ENCODE measurements around the gene RUNX2. TPM values are rescaled to one million over a fixed set of nuclear protein-coding genes. Genes with fewer than 3 reads are reported as not detected.

The RUNX2 gene
- total RNA-seq, 1 donor: 10.4 TPM

DNA sequence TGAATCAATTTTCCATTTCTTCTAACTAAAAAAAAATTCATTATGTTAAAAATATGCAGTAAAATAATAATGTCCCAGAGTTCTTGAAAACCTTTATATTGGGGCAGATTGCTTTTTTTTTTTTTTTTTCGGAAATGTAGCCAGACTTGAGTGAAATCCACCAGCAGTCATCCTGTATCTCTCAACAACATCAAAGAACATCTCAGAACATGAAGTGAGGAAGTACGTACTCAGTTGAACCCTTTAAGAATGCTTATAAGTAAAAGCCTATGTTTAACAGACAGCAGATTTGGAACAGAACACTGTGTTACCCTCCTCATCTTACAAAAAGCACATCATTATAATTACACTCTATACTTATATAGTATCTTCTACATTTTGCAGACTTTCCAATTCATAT lies 100.6 kb downstream of the RUNX2 start:
- Histone ChIP-seq H3K9me3 (ENCODE audit: low read depth, low read length) (no peaks in the 10 kb centered on the region), H3K4me1 (ENCODE audit: insufficient read depth, low read length) (peaks cover 26% of the 10 kb centered on the region), H3K27me3 (ENCODE audit: insufficient read depth, low read length) (no peaks in the 10 kb centered on the region), H3K4me3 (ENCODE audit: low read length) (no peak overlapping the region)

- no peaks in the 10 kb centered on the region for H3K27me3 ChIP-seq (ENCODE audit: insufficient read depth, low read length)
- H3K4me3 ChIP-seq (ENCODE audit: low read length): no peak overlapping the region
- no peaks in the 10 kb centered on the region for H3K9me3 ChIP-seq (ENCODE audit: low read depth, low read length)
- peaks cover 32% of the 10 kb centered on the region for H3K4me1 ChIP-seq (ENCODE audit: insufficient read depth, low read length)
These were observed 102.6 kb downstream of the RUNX2 start for GRCh38 chr6:45430590-45431202.

GRCh38 chr6:45431317-45432065 lies 103.4 kb downstream of the RUNX2 start:
- Histone ChIP-seq H3K4me1 (ENCODE audit: insufficient read depth, low read length) (peaks cover 39% of the 10 kb centered on the region), H3K4me3 (ENCODE audit: low read length) (no peak overlapping the region), H3K9me3 (ENCODE audit: low read depth, low read length) (no peaks in the 10 kb centered on the region), H3K27me3 (ENCODE audit: insufficient read depth, low read length) (no peaks in the 10 kb centered on the region)

GRCh38 chr6:45432977-45433376 lies 104.8 kb downstream of the RUNX2 start:
- H3K4me3 ChIP-seq (ENCODE audit: low read length): no peak overlapping the region
- no peaks in the 10 kb centered on the region for H3K9me3 ChIP-seq (ENCODE audit: low read depth, low read length)
- no peaks in the 10 kb centered on the region for H3K27me3 ChIP-seq (ENCODE audit: insufficient read depth, low read length)
- H3K4me1 ChIP-seq (ENCODE audit: insufficient read depth, low read length): peaks cover 52% of the 10 kb centered on the region

DNA sequence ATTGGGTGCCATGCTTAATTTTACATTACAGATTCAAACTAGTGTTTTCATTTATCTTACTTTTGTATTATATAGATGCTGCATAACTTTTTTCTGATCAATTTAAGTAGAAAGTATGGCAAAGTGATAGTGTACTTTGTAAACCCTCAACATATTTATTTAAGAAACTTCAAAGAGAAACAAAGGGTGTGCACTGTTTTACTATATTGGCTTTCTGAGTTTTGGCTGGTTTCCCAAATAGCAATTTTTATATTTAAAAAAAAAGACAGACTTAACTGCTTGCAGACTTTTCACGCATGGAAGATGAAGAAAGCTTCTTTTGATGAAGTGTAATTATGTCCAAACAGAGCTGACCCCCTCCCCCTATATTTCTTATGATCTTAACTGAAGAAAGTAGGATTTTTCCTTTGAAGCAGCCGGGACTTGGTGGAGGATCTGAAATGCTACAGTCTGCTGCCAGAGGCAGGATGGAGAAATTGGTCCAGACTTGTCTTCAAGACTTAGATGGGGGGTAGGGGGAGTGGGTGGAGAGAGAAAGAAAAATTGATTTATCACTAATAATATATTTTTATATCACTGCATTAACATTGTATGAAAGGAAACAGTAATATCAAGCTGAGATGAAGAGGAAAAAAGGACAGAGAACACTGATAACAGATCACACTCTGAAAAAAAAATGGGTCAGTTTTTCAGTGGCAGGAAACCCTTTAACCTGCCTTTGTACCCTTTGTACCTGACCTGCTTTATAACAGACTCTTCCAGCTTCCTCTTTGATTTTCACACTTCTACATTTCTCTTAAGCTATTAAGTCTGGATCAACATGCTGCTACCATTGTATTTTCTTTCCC lies 105.6 kb downstream of the RUNX2 start:
- H3K4me1 ChIP-seq (ENCODE audit: insufficient read depth, low read length): peaks cover 51% of the 10 kb centered on the region
- H3K27me3 ChIP-seq (ENCODE audit: insufficient read depth, low read length): no peaks in the 10 kb centered on the region
- no peak overlapping the region for H3K4me3 ChIP-seq (ENCODE audit: low read length)
- no peaks in the 10 kb centered on the region for H3K9me3 ChIP-seq (ENCODE audit: low read depth, low read length)

DNA sequence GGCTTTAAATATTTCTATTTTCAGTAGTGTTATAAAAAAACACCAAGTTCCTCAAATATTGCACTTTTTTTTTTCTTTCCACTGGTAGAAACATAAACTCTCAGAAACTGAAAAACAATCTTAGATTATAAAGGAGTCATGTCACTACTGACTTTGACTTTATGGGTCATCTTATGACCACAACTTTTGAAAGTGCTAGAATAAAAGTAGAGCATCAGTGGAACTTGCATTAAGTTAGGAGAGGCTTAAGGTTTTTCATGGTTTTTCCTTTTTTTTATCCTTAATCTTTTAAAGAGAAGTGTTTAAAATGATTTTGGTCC lies 106.2 kb downstream of the RUNX2 start:
- Histone ChIP-seq H3K9me3 (ENCODE audit: low read depth, low read length) (no peaks in the 10 kb centered on the region), H3K27me3 (ENCODE audit: insufficient read depth, low read length) (no peaks in the 10 kb centered on the region), H3K4me1 (ENCODE audit: insufficient read depth, low read length) (peaks cover 57% of the 10 kb centered on the region), H3K4me3 (ENCODE audit: low read length) (no peak overlapping the region)

DNA sequence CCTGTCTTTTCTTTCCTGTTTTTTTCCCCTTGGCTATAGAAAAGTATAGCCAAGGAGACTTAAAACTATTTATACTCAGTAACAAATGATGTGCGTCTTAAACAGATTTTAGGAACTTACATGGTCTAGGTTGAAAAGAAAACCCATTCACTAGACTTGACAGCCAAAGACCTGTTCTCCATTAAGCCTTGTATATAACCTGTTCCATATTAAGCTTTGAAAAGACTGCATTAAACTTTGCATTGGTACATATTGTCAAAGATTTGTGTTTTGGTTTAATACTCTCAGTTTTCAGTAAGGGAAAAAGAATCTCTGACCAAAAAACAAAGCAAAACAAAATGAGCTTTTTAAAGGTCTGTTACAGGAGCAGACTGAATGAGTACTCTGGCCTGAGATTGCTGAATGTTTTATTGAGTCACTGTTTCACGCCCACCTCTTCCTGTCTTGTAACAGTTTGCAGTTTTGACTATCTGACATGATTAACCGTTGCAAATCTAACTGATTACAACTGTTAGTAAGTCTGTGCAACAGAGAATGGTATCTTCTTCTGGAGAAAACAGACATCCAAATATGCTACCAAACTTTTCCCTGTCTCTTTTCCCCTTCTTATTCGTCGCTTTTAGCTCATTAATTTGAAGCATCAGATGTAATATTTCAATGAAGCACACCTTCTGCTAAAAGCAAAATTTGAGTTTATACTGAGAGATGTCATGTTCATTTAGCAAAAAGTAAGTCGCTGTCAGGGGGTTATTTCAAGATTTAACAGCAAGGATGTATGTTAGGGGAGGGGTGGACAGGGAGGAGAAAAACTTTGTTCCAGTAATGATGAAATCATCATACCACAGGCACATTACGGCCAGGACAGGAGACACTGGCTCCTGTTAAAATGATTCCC lies 108.7 kb downstream of the RUNX2 start:
- peaks cover 61% of the 10 kb centered on the region for H3K4me1 ChIP-seq (ENCODE audit: insufficient read depth, low read length)
- no peaks in the 10 kb centered on the region for H3K27me3 ChIP-seq (ENCODE audit: insufficient read depth, low read length)
- no peaks in the 10 kb centered on the region for H3K9me3 ChIP-seq (ENCODE audit: low read depth, low read length)
- H3K4me3 ChIP-seq (ENCODE audit: low read length): no peak overlapping the region

GRCh38 chr6:45437439-45437815 lies 109.3 kb downstream of the RUNX2 start:
- Histone ChIP-seq H3K4me3 (ENCODE audit: low read length) (no peak overlapping the region), H3K4me1 (ENCODE audit: insufficient read depth, low read length) (peaks cover 61% of the 10 kb centered on the region), H3K27me3 (ENCODE audit: insufficient read depth, low read length) (no peaks in the 10 kb centered on the region), H3K9me3 (ENCODE audit: low read depth, low read length) (no peaks in the 10 kb centered on the region)

DNA sequence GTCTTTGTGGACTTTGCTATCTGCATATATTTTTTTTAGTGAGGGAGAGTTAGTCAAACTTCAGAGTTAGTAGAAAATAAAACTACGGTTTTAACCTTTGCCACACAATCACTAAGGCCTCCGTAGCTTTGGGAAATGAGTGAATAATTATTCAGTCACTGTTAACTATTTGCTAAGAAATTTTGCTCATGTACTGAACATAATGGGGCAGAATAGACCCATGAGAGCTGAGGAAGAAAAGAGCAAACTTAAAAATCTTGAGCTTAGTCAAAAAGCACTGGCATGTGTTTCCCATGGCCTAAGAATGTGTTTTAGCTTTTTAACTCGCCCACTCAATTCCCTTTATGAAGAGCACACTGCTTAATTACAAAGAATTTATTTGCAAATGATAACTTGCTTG lies 110.0 kb downstream of the RUNX2 start:
- Histone ChIP-seq H3K4me1 (ENCODE audit: insufficient read depth, low read length) (peaks cover 61% of the 10 kb centered on the region), H3K9me3 (ENCODE audit: low read depth, low read length) (no peaks in the 10 kb centered on the region), H3K4me3 (ENCODE audit: low read length) (no peak overlapping the region), H3K27me3 (ENCODE audit: insufficient read depth, low read length) (no peaks in the 10 kb centered on the region)

DNA sequence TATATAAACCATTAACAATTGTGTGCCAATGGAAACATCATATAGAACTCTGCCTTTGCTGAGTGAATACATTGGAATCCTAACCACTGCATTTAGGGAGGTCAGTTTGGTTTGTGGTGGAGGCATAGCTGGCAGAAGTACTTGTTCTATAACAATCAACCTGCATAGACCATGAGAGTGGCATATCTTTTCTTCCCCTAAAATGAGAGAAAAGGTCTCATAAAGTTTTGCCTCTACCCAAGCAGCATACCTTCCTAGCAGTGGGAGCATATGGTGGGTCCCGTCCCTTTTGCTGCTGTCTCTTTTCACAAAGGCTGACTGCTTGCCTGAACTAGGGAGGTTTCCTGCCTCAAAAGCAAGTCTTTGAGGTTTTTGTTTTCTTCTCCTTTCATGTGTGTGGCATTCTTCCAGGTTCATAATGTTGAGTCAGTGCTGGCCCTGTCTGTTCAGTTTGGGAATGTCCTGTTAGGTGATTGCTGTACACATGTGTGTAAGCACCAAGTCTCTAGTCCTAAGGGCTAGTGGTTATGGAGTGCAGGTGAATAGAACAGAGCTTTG lies 110.8 kb downstream of the RUNX2 start:
- Histone ChIP-seq H3K9me3 (ENCODE audit: low read depth, low read length) (no peaks in the 10 kb centered on the region), H3K27me3 (ENCODE audit: insufficient read depth, low read length) (no peaks in the 10 kb centered on the region), H3K4me3 (ENCODE audit: low read length) (no peak overlapping the region), H3K4me1 (ENCODE audit: insufficient read depth, low read length) (peaks cover 58% of the 10 kb centered on the region)

DNA sequence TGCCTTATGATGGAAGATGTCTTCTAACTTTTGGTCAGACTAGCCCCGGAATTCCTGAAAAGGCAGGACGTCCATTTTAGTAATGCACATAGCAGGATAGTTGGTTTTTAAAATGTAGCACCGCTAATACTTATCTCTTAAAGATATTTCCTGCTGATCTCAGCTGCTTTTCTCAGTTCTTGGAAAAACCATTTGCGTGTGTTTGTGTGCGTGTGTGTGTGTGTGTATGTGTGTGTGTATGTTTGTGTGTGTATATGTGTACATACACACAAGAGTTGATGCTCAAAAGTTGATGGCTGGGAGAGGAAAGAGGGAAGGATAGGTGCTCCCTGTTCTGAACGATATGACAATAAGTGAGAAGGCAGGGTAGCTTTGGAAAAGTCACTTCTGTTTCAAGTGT lies 111.3 kb downstream of the RUNX2 start:
- H3K9me3 ChIP-seq (ENCODE audit: low read depth, low read length): no peaks in the 10 kb centered on the region
- no peak overlapping the region for H3K4me3 ChIP-seq (ENCODE audit: low read length)
- peaks cover 58% of the 10 kb centered on the region for H3K4me1 ChIP-seq (ENCODE audit: insufficient read depth, low read length)
- H3K27me3 ChIP-seq (ENCODE audit: insufficient read depth, low read length): no peaks in the 10 kb centered on the region

- Histone ChIP-seq H3K9me3 (ENCODE audit: low read depth, low read length) (no peaks in the 10 kb centered on the region), H3K4me3 (ENCODE audit: low read length) (no peak overlapping the region), H3K4me1 (ENCODE audit: insufficient read depth, low read length) (peaks cover 60% of the 10 kb centered on the region), H3K27me3 (ENCODE audit: insufficient read depth, low read length) (no peaks in the 10 kb centered on the region)
These were observed 111.8 kb downstream of the RUNX2 start for GRCh38 chr6:45439861-45440388.

GRCh38 chr6:45441851-45442453 lies 113.8 kb downstream of the RUNX2 start:
- Histone ChIP-seq H3K4me1 (ENCODE audit: insufficient read depth, low read length) (peaks cover 60% of the 10 kb centered on the region), H3K27me3 (ENCODE audit: insufficient read depth, low read length) (no peaks in the 10 kb centered on the region), H3K9me3 (ENCODE audit: low read depth, low read length) (no peaks in the 10 kb centered on the region), H3K4me3 (ENCODE audit: low read length) (no peak overlapping the region)

- Histone ChIP-seq H3K4me3 (ENCODE audit: low read length) (no peak overlapping the region), H3K4me1 (ENCODE audit: insufficient read depth, low read length) (peaks cover 56% of the 10 kb centered on the region)
These were observed 114.6 kb downstream of the RUNX2 start for GRCh38 chr6:45442716-45443115.

More at GRCh38 chr6:45442716-45443115, 114.6 kb downstream of the RUNX2 start:
- no peaks in the 10 kb centered on the region for H3K27me3 ChIP-seq (ENCODE audit: insufficient read depth, low read length)
- H3K9me3 ChIP-seq (ENCODE audit: low read depth, low read length): no peaks in the 10 kb centered on the region
